Measurements from ENCODE around the gene VCP.

DNA sequence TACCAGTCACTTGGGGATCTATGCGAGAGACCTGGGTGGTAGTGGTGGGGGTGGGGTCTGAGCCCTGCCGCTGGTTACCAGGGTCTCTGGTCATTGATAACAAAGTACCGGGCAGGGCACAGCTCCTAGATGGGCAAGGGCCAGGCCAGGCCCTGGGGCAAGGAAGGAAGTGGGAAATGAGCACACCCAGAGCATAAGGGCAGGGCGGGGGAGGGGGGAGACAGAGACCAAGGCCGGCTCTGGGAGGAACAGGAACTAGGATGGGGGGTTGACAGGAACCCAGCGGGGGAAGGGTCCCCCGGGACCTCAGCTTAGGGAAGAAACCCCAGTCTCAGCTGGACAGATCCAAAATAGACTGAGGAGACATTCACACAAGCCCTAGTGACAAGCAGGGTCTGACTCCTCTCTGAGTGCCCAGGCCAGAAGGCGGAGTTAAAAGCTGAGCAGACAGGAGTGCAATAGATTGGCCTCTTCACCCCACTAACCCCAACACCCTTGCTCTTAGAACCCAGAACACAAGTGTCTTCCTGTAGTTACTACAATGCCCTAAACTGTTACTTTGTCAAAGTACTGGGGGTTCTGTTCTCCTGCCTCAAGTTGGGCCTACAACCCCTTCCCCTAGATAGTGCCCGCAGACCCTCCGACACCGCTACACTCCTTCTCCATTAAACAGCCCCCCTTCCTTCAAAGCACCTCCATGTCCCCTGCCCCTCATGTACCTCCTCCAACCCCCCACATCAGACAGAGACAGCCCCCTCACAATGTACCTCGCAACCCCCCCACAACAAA, 42.6 kb upstream of the VCP start:
- no peak for TF ChIP-seq POLR2AphosphoS5 (IDR thresholded peaks at IDR 0.05; ENCODE audit: borderline replicate concordance, low read depth, low read length)
- TF ChIP-seq EZH2 (IDR thresholded peaks at IDR 0.05) = no peak
- TF ChIP-seq FOXP2 (optimal IDR thresholded peaks at IDR 0.05; ENCODE audit: control extremely low read depth, extremely low read length, insufficient read depth) = no peak
